Muscle layer of duodenum (tissue), 2 donors: ENCODE measurements around the gene ABCG2.
"Not testable (repeated sequence)": the region's sequence is repeated elsewhere in the genome, so short reads cannot be mapped to it uniquely, and the experiment has no call there.

Experiments
- H3K27ac ChIP-seq: one replicate; pipeline ENCODE4 v1.7.0; 2013; ENCODE audit warnings: mild to moderate bottlenecking, low read length
- H3K27me3 ChIP-seq: one replicate; pipeline ENCODE4 v1.7.0; 2013; ENCODE audit warnings: low read depth, mild to moderate bottlenecking, control low read depth, low read length
- H3K36me3 ChIP-seq, 2 donors: one replicate each; pipeline ENCODE4 v1.7.0; 2013; ENCODE audit warnings: low read length in 2 of 2, control low read depth in 1 of 2, mild to moderate bottlenecking in 1 of 2; ENCODE audit not compliant: insufficient read depth in 2 of 2, control insufficient read depth in 1 of 2
- H3K4me1 ChIP-seq, 2 donors: one replicate each; pipeline ENCODE4 v1.7.0; 2013; ENCODE audit warnings: low read length in 2 of 2, mild to moderate bottlenecking in 2 of 2, control low read depth in 1 of 2, moderate library complexity in 1 of 2; ENCODE audit not compliant: insufficient read depth in 2 of 2, control insufficient read depth in 1 of 2
- H3K4me3 ChIP-seq, 2 donors: one replicate each; pipeline ENCODE4 v1.7.0; 2013; ENCODE audit warnings: low read length in 2 of 2, low read depth in 1 of 2, mild to moderate bottlenecking in 1 of 2
- H3K9me3 ChIP-seq, 2 donors: one replicate each; pipeline ENCODE4 v1.7.0; 2013; ENCODE audit warnings: low read length in 2 of 2, control low read depth in 1 of 2, mild to moderate bottlenecking in 1 of 2; ENCODE audit not compliant: control insufficient read depth in 1 of 2
- donor health status: healthy.

The ABCG2 gene

GRCh38 chr4:88136249-88136648 lies 22.2 kb downstream of the ABCG2 start:
- no peaks in the 10 kb centered on the region for H3K36me3 ChIP-seq
- H3K4me3 ChIP-seq: no peak overlapping the region
- H3K4me1 ChIP-seq: no peaks in the 10 kb centered on the region
- no peaks in the 10 kb centered on the region for H3K9me3 ChIP-seq
- H3K27ac ChIP-seq: no peak overlapping the region
- H3K27me3 ChIP-seq: no peaks in the 10 kb centered on the region

GRCh38 chr4:88135356-88135663 lies 23.1 kb downstream of the ABCG2 start:
- no peaks in the 10 kb centered on the region for H3K27me3 ChIP-seq
- no peaks in the 10 kb centered on the region for H3K4me1 ChIP-seq
- no peak overlapping the region for H3K4me3 ChIP-seq
- no peaks in the 10 kb centered on the region for H3K36me3 ChIP-seq
- H3K9me3 ChIP-seq: no peaks in the 10 kb centered on the region
- H3K27ac ChIP-seq: no peak overlapping the region

- H3K36me3 ChIP-seq: no peaks in the 10 kb centered on the region
- no peaks in the 10 kb centered on the region for H3K27me3 ChIP-seq
- no peaks in the 10 kb centered on the region for H3K9me3 ChIP-seq
- no peak overlapping the region for H3K4me3 ChIP-seq
- H3K27ac ChIP-seq: no peak overlapping the region
- no peaks in the 10 kb centered on the region for H3K4me1 ChIP-seq
Observed at GRCh38 chr4:88134536-88135355, 23.7 kb downstream of the ABCG2 start.

DNA sequence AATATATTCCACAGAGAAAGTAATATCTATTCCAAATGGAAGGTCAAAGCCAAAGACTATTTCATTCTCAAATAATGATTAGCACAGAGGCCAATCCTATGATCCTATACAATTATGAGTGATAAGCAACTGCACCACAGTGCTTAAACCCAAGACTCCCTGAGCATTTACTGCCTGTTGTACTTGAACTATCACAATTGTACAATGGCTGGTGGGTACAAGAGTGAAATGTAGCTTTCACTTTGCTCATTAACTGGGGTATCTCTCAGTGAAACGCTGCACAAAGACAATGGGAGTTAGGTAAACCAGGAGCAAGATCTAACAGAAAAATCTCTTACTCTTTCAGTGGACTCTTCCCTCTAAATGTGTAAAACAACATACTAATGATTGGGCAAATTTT lies 24.3 kb downstream of the ABCG2 start:
- no peak overlapping the region for H3K4me3 ChIP-seq
- H3K9me3 ChIP-seq: no peaks in the 10 kb centered on the region
- H3K36me3 ChIP-seq: no peaks in the 10 kb centered on the region
- no peaks in the 10 kb centered on the region for H3K27me3 ChIP-seq
- no peaks in the 10 kb centered on the region for H3K4me1 ChIP-seq
- no peak overlapping the region for H3K27ac ChIP-seq

GRCh38 chr4:88130544-88131305 lies 27.7 kb downstream of the ABCG2 start:
- Histone ChIP-seq H3K36me3 (no peaks in the 10 kb centered on the region), H3K27ac (no peak overlapping the region), H3K4me3 (no peak overlapping the region), H3K9me3 (no peaks in the 10 kb centered on the region), H3K27me3 (no peaks in the 10 kb centered on the region), H3K4me1 (no peaks in the 10 kb centered on the region)

DNA sequence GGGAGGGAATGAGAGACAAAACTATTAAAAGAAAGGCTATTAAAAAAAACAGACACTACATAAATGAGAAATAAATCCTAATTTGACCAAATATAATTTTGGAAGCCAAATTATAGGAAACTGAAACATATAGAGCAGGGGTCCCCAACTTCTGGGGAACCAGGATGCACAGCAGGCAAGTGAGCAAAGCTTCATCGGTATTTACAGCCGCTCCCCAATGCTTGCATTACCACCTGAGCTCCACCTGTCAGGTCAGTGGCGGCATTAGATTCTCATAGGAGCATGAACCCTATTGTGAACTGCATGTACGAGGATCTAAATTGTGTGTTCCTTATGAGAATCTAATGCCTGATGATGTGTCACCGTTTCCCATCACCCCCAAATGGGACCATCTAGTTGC lies 28.4 kb downstream of the ABCG2 start:
- Histone ChIP-seq H3K36me3 (no peaks in the 10 kb centered on the region), H3K4me1 (no peaks in the 10 kb centered on the region), H3K4me3 (no peak overlapping the region), H3K27ac (no peak overlapping the region), H3K9me3 (no peaks in the 10 kb centered on the region), H3K27me3 (no peaks in the 10 kb centered on the region)

- not testable (repeated sequence) for H3K9me3 ChIP-seq, H3K27ac ChIP-seq, H3K27me3 ChIP-seq, H3K4me1 ChIP-seq, H3K4me3 ChIP-seq
- peaks cover 0 to 12% of the 10 kb centered on the region in 2 donors for H3K36me3 ChIP-seq
Observed at GRCh38 chr4:88122260-88122659, 36.2 kb downstream of the ABCG2 start.

GRCh38 chr4:88119943-88120342 lies 38.5 kb downstream of the ABCG2 start:
- Histone ChIP-seq H3K4me1 (no peaks in the 10 kb centered on the region), H3K27me3 (no peaks in the 10 kb centered on the region), H3K36me3 (peaks cover 0 to 12% of the 10 kb centered on the region in 2 donors), H3K4me3 (peak overlapping the region in 1 of 2 donors; percentile 12), H3K27ac (no peak overlapping the region), H3K9me3 (peaks cover 0 to 9% of the 10 kb centered on the region in 2 donors)

- no peak overlapping the region for H3K4me3 ChIP-seq
- H3K36me3 ChIP-seq: peaks cover 0 to 12% of the 10 kb centered on the region in 2 donors
- H3K27me3 ChIP-seq: no peaks in the 10 kb centered on the region
- H3K4me1 ChIP-seq: no peaks in the 10 kb centered on the region
- H3K9me3 ChIP-seq: peaks cover 0 to 9% of the 10 kb centered on the region in 2 donors
- H3K27ac ChIP-seq: no peak overlapping the region
Observed at GRCh38 chr4:88115587-88115986, 42.9 kb downstream of the ABCG2 start.

DNA sequence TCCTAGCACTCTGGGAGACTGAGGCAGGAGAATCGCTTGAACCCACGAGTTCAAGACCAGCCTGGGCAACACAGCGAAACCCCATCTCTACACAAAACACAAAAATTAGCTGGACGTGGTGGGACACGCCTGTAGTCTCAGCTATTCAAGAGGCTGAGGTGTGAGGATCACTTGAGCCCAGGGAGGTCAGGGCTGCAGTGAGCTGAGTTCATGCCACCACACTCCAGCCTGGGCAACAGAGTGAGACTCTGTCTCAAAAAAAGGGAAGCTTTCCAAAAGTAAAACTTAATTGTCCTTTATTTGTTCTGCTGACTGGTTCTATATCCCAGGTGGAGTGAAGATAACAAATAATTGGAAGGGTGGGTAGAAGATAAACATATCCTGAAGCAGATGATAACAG lies 45.6 kb downstream of the ABCG2 start:
- Histone ChIP-seq H3K4me1 (no peaks in the 10 kb centered on the region), H3K4me3 (no peak overlapping the region), H3K9me3 (no peaks in the 10 kb centered on the region), H3K27ac (no peak overlapping the region), H3K27me3 (no peaks in the 10 kb centered on the region), H3K36me3 (no peaks in the 10 kb centered on the region)

GRCh38 chr4:88110826-88111225 lies 47.6 kb downstream of the ABCG2 start:
- no peak overlapping the region for H3K27ac ChIP-seq
- no peaks in the 10 kb centered on the region for H3K27me3 ChIP-seq
- H3K36me3 ChIP-seq: no peaks in the 10 kb centered on the region
- no peaks in the 10 kb centered on the region for H3K4me1 ChIP-seq
- H3K9me3 ChIP-seq: no peaks in the 10 kb centered on the region
- no peak overlapping the region for H3K4me3 ChIP-seq
